ENCODE data around the gene PPIA. TPM values are rescaled to one million over a fixed set of nuclear protein-coding genes. Genes with fewer than 3 reads are reported as not detected.
"Not testable (repeated sequence)": the region's sequence is repeated elsewhere in the genome, so short reads cannot be mapped to it uniquely, and the experiment has no call there.

The PPIA gene
- polyA plus RNA-seq, 2 of the 4 experiments (the other 2 are of a cell fraction), result 5,366 to 6,488 TPM

GRCh38 chr7:44774486-44774885, 22.0 kb upstream of the PPIA start:
- POLR2A ChIA-PET; ATAC-seq; H3K9me3 ChIP-seq; FAIRE-seq; H3K27ac ChIP-seq; H3K4me1 ChIP-seq; H3K4me3 ChIP-seq; H3K4me2 ChIP-seq; DNase-seq (ENCODE audit: low read depth in 1 of 2, low spot score in 1 of 2): not testable (repeated sequence)
- CTCF ChIA-PET, result interaction anchor here (0.6 to 2.3 kb wide), 6 partner anchors 8 to 318 kb away, joined by 3 to 7 read pairs (median 3); no protein-coding TSS in a partner anchor
- WGBS (ENCODE audit: missing lambda C conversion rate), result 82% methylated on average over 3 of the region's 3 CpGs

GRCh38 chr7:44775383-44776107, 20.9 kb upstream of the PPIA start:
- Histone ChIP-seq H3K27ac (no peak overlapping the region), H3K4me1 (no peaks in the 10 kb centered on the region), H3K4me3 (no peak overlapping the region), H3K9me3 (no peaks in the 10 kb centered on the region), H3K4me2 (no peak overlapping the region)
- ATAC-seq (no peak), FAIRE-seq (no peak), DNase-seq (ENCODE audit: low read depth in 1 of 2, low spot score in 1 of 2) (no peak)
- ChIA-PET POLR2A (no interaction called here), CTCF (interaction anchor here (0.6 to 1.3 kb wide), 5 partner anchors 9 to 72 kb away, joined by 3 read pairs; no protein-coding TSS in a partner anchor)
- TF ChIP-seq CEBPB (IDR thresholded peaks at IDR 0.05) (no peak), BHLHE40 (IDR thresholded peaks at IDR 0.05; ENCODE audit: low read depth, low read length) (no peak), SREBF2 (IDR thresholded peaks at IDR 0.05) (no peak)
- 71% methylated on average over 6 of the region's 6 CpGs for WGBS (ENCODE audit: missing lambda C conversion rate)

DNA sequence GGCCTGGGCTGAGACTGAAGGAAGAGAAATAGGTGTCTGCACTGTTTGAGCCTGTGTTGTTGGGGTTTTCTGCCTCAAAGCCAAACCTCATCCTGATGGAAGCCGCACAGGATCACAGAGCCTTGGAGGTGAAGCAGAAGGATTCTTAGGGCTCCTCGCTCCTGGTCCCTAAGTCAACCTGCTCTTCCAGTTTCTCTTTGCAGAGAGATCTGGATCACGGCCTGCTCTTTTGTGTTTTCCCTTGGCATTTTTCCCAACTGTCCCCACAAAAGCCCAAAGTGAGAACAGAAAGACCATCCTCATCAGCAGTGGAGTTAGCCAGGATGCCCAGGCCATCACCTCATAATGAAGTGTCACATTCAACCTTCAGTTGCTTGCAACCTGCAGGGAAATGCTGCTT, 20.3 kb upstream of the PPIA start:
- TF ChIP-seq RCOR1 (IDR thresholded peaks at IDR 0.05; ENCODE audit: low read depth, low read length), result no peak
- TF ChIP-seq POLR2A (IDR thresholded peaks at IDR 0.05; ENCODE audit: low read length), result no peak
- TF ChIP-seq JUN (IDR thresholded peaks at IDR 0.05), result no peak
- TF ChIP-seq PBX3 (IDR thresholded peaks at IDR 0.05), result no peak
- no peak for TF ChIP-seq POLR2AphosphoS2 (conservative IDR thresholded peaks at IDR 0.05; ENCODE audit: low read length)
- no peak for TF ChIP-seq EHMT2 (IDR thresholded peaks at IDR 0.05; ENCODE audit: low read depth)
- TF ChIP-seq HEYL (CRISPR knock-in tag; IDR thresholded peaks at IDR 0.05), result no peak
- TF ChIP-seq BCL3 (IDR thresholded peaks at IDR 0.05), result no peak
- TF ChIP-seq SREBF2 (IDR thresholded peaks at IDR 0.05), result no peak
- TF ChIP-seq KDM1A (IDR thresholded peaks at IDR 0.05; ENCODE audit: low read depth), result no peak
- TF ChIP-seq NR3C1 (IDR thresholded peaks at IDR 0.05), result no peak
- no peak for TF ChIP-seq MAFK (IDR thresholded peaks at IDR 0.05; ENCODE audit: partially characterized antibody)
- no peak for TF ChIP-seq ZSCAN20 (CRISPR knock-in tag; IDR thresholded peaks at IDR 0.05)
- TF ChIP-seq REST (IDR thresholded peaks at IDR 0.05), result no peak
- ChIA-PET CTCF (interaction anchor here (0.6 kb wide), 2 partner anchors 13 to 71 kb away, joined by 3 read pairs; no protein-coding TSS in a partner anchor), POLR2A (no interaction called here)
- no peak overlapping the region for H3K4me3 ChIP-seq
- no peak for DNase-seq (ENCODE audit: low read depth in 1 of 2, low spot score in 1 of 2)
- H3K4me1 ChIP-seq, result no peaks in the 10 kb centered on the region
- no peak for FAIRE-seq
- H3K4me2 ChIP-seq, result no peak overlapping the region
- ATAC-seq, result no peak
- no peaks in the 10 kb centered on the region for H3K9me3 ChIP-seq
- 85% methylated on average over 3 of the region's 3 CpGs for WGBS (ENCODE audit: missing lambda C conversion rate)
- no peak overlapping the region for H3K27ac ChIP-seq
